Myocyte (in vitro differentiated cells): ENCODE data around the gene EZR. TPM values are rescaled to one million over a fixed set of nuclear protein-coding genes. Genes with fewer than 3 reads are reported as not detected.
"Not testable (repeated sequence)": the region's sequence is repeated elsewhere in the genome, so short reads cannot be mapped to it uniquely, and the experiment has no call there.

Experiments
- DNase-seq: peaks from one replicate; pipeline ENCODE4 v3.0.0-alpha.2; 2012; ENCODE audit warnings: low read depth
- total RNA-seq: library from RNA; depleted of rRNA; stranded (reverse); fragments of >200 nt; gene quantifications from 2 replicates; pipeline ENCODE4 v1.2.3, GENCODE V29; 2014

EZR gene
- total RNA-seq, 1 donor from 2014 or later: 71.0 TPM

DNA sequence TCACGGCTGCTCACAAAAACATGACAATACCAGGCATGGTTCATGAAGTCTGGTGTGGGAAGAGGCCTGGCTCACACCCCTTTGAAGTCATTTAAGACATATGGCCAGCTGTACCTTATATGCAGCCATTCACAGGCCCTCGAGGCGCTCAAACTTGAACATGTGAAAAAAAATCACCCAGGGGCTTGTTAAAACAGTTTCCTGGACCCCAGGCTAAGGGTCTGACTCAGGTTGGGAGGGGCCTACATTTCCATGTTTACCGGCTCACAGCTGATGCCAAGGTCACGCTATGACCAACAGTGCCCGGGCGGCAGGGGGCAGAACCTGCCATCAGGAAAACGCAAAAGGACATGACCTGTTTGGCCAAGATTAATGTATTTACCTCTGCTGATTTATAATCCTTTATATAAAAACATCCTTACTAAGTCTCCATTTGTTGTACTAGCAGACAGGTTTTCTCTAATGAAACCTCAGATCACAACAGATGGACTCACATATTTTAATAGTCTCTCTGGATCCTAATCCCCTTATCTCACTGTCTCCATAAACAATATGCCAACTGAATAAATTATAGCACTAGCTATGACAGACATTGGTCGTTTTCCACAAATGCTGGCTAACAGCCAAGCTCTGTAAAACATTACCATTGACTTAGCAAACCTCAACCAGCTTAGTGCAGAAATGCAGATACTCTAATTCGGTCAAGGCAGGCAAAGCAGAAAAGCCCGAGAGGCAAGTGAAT is 19.9 kb downstream of the EZR start:
- DNase-seq: peak; percentile 65

DNA sequence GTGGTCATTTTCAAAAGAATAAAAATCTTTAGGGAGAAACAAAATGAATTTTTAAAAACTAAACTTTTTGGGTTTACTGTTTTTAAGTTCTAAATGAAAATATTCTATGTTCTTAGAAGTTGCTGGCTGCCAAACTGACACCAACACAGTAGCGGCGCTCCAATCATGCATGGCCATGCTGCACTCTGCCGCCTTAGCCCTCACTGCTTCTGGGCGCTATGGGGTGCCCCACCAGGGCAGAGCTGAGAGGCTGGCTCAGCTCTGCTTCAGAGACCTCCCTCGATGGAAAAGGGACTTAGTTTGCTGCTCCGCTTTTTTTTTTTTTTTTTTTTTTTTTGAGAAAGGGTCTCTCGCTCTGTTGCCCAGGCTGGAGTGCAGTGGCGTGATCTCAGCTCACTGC is 20.9 kb downstream of the EZR start:
- DNase-seq: no peak

DNA sequence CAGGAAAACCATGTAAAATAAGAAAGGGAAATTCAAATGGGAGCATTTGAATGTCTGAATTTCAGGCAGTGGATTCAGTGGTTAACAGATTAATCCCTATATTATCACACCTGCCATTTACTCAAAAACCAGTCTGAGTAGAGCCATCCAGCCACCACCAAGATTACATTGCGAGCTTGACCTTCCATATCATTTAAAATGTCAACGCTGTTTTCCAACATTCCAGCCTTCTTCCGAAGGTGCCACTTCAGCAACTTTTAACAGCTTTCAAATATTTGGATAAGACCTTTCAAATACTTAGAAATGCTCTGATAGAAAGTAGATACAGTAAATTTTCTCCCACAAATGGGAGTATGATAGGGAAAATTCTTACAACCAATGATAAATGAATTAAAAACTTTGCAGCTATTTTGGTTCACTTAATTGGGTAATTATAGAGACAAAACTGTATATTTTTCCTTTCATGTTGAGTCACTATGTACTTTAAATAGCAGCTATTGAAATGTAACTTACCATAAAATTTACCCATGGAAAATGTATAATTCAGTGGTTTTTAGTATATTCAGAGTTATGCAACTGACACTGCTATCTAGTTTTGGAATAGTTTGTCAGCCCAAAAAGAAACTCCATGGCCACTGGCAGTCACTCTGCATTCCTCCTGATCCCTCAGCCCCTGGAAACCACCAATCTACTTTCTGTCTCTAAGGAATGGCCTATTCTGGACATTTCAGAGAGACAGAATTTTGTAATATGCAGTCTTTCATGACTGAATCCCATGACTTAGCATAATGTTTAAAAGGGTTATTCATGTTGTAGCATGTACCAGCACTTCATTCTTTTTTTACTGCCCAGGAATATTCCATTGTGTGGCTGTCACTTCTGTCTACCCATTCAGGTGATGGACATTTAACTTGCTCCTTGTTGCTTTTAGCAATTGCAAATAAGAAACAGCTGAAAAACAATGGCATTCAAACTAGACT is 21.5 kb downstream of the EZR start:
- peak; percentile 47 for DNase-seq

DNA sequence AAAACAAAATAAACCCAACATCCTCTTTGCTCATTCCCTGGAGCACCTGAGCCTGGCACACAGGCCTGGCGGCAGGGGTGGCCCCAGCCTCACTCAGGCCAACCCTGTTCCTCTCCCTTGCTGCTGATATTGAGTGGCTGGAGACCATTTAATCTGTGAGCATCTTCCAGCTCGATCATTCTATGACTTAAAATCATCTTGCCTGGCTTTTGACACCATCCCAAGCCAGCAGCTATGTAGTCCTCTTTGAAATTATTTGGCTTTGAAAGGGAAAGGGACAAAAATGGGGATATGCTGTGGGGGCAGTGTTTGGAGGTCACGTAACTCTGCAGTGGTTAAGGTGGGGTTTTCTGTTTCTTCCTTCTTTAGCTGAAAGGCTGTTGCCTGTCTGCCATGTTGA is 22.8 kb downstream of the EZR start:
- no peak for DNase-seq

DNA sequence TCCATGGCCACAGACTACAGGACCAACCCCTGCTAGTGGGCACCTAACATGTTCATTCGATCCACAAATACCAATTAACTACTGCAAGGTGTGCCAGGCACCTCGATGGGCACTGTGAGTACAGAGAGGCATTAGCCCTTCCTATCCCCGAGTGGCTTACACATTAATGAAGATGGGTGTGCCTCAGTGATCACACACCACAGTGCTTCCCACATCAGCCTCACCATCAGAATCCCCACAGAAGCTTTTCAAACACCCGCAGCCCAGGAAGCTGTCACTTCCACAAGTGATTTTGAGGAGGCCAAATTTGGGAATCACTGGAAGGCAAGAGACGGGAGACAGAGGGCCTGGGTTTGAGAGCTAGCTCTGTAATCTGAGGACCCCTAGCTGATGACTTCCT is 23.7 kb downstream of the EZR start:
- DNase-seq: no peak

DNA sequence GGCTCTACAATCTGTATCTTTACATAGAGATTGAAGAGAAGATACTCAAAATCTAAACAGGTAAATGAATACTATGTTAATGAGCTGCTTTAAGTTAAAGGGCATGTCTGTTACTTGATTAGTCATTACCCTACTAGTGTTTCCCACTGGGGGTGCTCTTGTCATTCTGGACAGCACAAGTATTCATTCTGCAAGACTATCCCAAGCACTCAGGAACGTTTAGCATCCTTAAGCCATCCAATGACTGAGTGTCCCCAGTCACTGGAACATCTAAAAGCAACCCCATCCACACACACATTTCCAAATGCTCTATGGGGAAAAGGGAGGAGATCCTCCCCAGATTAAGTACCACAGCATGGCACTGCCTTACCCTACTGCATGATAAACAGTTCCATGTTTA is 25.7 kb downstream of the EZR start:
- peak; percentile 56 for DNase-seq

DNA sequence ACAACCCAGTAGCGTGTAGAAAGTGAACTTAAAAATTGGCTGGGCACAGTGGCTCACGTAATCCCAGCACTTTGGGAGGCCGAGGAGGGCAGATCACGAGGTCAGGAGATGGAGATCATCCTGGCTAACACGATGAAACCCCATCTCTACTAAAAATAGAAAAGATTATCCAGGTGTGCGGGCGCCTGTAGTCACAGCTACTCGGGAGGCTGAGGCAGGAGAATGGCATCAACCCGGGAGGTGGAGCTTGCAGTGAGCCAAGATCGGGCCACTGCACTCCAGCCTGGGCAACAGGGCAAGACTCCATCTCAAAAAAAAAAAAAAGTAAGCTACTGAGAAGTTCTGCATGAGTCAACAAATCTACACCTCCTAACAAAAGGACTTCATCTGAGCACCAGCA is 26.7 kb downstream of the EZR start:
- DNase-seq: not testable (repeated sequence)

DNA sequence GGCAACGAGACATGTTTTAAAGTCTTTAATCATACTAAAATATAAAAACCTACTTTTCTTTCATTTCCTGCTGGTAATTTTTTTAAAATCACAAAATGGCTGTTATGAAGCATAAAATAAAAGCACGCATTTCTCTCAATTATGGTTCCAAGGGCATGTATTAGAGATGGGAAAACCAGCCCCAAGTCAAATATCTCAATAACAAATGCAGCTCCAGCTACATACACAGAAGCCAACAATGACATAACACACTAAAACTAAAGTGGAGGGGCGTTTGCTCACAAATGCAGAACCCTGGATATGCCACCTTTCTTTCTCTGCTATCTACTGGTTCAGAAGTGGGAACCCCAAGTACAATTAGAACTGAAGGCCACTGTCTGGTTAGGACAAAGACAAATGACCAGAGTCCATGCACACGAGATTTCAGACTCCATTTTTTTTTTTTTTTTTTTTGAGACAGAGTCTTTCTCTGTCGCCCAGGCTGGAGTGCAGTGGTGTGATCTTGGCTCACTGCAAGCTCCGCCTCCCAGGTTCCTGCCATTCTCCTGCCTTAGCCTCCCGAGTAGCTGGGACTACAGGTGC is 27.8 kb downstream of the EZR start:
- no peak for DNase-seq

DNA sequence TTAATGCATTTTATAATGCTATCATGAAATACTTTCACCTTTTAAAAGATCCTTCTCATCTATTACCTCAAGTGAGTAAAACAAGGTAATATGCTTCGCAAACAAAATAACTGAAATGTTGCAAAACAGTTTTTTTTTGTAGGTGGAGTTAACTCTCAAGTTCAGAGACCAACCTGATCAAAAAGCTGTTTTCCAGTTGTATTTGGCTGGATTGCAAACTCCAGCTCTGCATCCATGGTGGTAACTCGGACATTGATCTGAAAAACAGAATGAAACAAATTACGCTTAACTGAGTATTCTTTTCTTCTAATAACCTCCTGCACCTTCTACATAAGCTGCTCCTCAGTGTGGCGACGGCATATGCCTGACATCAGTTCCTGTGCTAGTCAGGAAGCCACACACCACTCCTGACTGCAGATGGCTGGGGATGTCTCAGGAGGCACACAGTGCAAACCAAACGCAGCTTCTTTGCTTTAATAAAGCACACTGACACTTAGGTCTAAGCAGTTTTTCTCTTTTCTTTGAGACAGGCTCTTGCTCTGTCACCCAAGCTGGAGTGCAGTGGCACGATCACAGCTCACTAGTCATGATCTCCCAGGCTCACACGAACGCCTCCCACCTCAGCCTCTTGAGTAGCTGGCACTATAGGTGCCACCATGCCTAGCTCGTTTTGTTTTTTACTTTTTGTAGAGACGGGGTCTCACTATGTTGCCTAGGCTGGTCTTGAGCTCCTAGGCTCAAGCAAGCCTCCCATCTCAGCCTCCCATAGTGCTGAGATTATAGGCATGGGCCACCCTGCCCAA is 29.9 kb downstream of the EZR start:
- DNase-seq: no peak

DNA sequence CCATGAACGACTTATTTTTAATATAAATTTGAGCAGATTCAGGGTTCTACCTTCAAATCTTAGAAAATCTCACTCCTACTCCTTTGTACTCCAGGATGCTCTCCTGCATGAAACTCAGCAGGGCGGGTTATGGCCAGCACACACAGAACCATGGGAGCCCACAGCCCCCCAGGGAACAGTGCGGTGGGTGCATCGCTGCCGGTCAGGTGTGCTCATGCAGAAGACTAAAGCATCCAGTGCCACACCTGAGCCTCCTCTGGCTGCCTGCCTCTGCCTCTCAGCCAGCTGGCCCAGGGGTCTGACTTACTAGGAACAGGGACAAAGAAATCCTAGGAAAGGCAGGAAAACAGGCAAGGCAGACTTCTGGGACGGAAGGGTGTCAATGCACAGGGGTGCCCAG is 31.8 kb downstream of the EZR start:
- no peak for DNase-seq

DNA sequence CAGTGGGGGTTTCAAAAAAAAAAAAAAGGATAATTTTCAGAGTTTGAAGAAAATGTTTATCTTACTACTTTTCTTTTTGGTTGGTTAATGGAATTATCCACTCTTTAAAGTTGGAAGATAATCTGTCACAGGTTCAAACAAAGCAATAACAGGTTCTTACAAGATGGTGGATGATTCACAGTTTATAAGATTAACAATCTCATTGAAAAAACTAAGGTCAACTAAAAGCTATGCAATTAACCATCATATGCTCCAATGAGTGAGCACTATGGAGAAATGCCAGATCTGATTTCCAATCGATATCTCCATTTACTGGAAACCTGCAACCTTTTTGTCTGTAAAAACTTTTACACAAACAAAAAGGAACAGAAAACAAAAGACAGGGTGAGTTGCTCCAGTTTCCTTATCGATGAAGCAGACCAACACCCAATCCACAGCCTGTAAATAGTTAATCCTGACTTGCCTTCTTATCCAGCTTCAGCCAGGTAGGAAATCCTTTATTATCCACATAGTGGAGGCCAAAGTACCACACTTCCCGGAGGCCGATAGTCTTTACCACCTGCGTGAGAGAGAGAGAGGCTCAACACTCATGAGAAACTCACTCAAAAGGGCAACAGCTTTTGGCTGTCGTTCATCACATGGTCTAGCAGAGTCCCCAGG is 32.4 kb downstream of the EZR start:
- no peak for DNase-seq

DNA sequence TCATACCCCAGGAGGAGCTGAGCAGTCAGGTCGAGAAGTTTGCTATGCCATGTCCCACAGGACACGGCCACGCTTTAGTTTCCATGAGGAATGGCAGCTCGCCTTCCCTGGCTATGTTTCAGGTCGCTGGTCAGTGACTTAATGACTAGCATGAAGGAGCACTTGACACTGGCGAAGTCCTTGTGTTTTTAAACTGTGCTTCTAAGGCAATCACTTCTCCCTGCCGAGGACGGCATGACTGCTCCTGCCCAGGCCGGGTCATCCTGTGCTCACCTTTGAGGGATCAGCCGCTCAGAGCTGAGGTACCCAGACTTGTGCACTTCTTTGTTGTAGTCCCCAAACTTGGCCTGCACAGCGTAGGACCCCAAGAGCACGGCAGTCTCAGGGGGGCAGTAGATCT is 34.1 kb downstream of the EZR start:
- DNase-seq: no peak

DNA sequence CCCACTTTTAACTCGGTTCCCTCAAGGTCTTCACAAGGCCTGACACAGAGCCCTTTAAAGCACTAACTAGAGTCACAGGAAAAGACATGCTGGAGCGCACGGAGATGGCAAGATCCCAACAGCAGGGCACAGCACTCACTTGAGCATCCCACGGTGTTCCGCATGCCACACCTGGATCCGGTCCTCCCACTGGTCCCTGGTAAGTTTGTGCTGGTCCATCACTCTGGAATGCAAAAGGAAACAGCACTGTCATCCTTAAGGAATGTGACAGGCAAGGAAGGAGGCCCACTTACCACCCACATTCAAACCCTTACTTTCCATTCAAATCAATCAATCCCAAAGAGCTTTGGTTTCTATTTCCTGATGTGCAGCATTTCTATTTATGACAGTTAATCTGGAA is 34.7 kb downstream of the EZR start:
- no peak for DNase-seq

DNA sequence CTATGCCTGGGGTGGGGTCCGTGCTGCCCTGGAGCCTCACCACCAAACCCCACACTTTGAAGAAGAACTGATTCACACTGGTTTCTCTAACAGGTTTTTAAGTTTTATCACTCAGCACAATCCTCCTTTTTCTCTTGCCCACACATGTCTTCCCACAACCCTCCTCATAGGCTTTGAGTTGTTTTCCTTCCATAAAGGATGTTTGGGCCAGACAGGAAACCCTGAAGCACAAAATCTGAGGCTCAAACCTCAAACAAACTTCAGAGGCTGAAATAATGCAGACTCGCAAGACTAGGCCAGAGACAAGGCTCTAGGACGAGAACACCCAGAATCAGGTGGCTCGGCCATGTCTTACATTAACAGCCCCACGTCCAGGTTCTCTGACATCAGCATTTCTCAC is 35.3 kb downstream of the EZR start:
- no peak for DNase-seq

DNA sequence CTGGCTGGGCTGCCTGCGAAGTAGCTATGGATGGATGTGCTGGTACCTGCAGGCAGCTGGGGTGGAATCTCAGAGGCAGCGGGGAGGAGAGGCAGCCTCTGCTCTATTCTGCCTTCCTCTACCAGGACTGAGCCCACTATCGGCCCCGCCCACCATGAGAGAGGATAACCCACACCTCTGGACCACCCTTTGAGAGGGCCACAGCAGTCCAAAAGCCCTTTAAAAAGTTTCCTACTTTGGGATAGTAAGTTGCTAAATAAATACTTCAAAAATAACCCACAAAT is 36.1 kb downstream of the EZR start:
- no peak for DNase-seq

DNA sequence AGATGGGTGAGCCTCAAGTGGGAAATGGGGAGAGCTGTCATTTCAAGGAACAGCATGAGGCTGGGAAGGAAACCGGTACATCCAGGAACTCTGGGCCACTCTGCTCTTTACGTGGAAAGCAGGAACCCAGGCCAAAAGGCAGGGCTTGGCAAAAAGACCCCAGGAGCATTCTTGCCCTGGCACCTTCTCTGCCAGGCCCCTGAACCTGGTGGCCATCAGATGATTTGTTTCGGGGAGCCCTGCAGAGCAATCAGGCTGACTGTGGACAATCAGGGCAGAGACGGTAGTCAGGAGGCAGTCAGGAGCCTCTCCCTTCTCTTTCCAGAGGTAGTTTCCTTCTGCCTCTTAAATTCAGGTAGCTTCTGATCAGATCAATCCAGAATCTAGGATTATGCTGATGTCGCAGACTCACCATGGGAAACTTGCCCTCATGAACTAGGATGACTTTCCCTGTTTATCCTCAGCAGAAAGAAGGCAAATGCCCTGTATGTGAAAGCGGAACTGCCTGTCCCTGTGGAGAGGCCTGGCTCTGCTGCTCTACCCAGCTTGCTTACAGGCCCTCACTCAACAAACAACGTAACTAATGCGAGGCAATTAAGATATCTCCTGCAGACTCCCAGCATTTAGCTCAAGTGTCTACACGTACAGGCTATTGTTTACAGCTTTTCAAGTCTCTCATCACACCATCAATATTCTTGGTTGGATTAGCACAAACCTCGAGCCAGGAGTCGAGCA is 36.6 kb downstream of the EZR start:
- no peak for DNase-seq

DNA sequence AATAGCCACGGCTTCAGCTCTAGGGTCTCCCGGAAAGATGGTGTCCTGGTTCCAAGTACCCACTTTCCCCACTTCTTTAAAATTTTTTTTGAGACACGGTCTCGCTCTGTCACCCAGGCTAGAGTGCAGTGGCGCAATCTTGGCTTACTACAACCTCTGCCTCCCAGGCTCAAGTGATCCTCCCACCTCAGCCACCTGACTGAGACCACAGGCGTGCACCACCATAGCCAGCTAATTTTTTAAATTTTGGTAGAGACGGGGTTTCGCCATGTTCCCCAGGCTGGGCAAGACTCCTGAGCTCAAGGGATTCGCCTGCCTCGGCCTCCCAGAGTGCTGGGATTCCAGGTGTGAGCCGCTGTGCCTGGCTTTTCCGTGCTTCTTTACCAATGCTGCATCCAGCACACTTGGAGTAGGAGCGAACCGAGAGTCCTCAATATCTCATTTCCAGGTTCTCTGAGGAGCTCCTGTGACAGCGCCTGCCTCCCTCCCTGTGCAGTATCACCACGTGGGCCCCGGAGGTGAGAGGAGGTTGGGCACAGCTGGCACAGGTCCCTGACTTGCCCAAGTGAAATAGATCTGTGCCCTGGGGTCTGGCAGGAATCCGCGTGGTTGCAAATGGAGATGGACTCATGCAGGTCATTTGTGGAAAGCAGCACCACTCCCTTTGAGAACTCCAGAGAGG is 37.3 kb downstream of the EZR start:
- DNase-seq: no peak

DNA sequence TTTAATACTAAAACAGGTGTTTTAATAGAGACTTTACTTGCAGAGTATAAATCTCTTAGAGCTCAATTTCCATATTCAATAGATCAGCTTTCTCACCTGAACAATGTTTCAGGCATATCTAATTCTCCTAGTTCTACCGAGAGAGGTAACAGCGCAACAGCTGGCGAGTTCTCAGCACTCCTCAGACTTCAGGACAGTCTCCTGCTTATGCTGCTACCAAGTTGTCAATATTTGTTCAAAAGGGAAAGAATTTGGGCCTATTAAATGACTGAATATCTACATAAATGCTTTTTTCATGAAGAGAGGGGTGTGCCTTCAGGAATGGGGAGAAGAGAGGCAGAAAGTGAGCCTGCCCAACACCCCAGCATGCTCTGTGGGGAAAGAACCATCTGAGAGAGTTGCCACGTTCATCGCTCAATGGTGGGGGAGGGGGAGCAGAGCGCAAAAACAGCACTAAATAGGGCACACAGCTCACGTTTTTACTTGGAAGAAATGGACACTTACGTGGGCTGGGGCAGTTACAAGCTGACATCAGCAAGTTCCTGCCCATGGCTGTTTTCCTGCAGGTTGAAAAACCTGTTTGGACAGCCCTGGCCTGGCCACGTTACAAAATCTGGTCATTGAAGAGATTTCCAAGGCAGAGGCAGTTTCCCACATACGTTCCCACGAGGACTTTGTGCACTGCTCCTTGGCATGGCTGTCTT is 38.0 kb downstream of the EZR start:
- no peak for DNase-seq

DNA sequence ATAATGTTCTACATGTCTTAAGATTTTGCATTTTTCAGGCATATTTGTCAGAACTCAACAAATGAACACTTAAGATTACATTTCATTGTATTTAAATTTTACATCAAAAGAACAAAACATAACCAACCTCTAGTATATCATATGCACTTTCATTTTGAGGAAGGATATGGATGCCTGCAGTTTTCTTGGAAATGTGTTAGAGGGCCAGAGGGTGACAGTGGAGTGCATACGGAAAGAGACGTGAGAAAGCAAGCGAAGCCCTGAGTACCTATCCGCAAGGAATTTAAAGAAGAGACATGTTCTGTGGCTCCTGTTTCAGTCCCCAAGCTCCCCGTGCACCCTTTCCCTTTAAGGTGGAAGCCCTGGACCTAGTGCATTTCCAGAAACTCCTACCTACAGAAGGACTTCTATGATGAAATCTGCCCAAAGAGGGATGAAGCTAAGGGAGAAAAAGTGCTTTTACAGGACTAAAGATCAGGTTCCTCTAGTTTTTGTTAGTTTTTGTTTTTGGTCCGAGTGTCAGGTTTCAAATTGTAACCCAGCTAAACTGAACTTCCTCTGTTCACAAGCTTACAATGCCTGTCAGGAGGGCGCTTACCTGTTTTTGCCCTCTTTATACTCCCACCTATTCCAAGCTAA is 38.8 kb downstream of the EZR start:
- DNase-seq: no peak
